GM15510 (cell line): Measurements from ENCODE around the gene MTMR11.

Experiments
- POLR2A ChIP-seq: IDR thresholded peaks from 3 replicates; pipeline ENCODE4 v1.6.1; 2011; ENCODE audit warnings: borderline replicate concordance; ENCODE audit not compliant: insufficient read length; ENCODE audit errors: extremely low read depth

The MTMR11 gene, protein sequence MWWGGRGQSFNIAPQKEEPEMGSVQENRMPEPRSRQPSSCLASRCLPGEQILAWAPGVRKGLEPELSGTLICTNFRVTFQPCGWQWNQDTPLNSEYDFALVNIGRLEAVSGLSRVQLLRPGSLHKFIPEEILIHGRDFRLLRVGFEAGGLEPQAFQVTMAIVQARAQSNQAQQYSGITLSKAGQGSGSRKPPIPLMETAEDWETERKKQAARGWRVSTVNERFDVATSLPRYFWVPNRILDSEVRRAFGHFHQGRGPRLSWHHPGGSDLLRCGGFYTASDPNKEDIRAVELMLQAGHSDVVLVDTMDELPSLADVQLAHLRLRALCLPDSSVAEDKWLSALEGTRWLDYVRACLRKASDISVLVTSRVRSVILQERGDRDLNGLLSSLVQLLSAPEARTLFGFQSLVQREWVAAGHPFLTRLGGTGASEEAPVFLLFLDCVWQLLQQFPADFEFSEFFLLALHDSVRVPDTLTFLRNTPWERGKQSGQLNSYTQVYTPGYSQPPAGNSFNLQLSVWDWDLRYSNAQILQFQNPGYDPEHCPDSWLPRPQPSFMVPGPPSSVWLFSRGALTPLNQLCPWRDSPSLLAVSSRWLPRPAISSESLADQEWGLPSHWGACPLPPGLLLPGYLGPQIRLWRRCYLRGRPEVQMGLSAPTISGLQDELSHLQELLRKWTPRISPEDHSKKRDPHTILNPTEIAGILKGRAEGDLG

DNA sequence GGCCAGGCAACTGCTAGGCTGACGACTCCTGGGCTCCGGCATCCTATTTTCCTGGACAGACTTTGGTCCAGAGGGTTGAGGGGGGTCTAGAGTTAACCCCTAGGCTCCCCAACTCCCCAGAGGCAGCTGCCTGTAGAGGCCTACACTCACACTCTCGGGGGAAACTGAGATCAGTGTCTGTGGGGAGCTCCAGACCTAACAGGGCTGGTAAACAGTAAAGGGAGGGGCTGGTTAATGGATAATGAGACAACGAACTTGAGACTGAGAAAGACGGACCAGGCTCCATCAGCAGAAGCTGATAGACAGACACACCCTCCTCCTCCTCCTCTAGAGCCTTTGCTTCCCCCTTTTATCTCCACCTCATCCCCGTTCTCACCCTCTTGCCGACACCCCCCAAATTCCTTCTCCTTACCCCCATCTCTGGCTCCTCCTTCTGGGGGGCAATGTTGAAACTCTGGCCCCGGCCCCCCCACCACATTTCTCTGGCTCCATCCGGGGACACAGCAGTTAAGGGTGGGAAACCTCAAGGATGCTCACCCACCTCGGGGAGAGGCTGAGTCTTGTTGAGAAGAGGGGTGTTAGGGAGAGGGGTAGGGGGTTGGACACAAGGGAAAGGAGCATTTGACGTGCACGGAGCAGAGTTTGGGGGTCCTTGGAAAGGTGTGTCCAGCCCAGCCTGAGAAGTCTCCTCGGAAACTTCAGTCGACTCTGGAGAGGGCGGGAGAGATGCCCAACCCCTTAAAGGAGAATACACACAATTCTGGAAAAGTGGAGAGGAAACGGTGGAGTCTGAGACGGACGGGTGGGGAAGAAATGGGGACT is at the start of gene MTMR11:
Gene MTMR11, minus strand, starts transcription at position 710 of the 822 bp plus-strand sequence. Its CDS starts 232 bp downstream, at position 478.
- no peak for TF ChIP-seq POLR2A

DNA sequence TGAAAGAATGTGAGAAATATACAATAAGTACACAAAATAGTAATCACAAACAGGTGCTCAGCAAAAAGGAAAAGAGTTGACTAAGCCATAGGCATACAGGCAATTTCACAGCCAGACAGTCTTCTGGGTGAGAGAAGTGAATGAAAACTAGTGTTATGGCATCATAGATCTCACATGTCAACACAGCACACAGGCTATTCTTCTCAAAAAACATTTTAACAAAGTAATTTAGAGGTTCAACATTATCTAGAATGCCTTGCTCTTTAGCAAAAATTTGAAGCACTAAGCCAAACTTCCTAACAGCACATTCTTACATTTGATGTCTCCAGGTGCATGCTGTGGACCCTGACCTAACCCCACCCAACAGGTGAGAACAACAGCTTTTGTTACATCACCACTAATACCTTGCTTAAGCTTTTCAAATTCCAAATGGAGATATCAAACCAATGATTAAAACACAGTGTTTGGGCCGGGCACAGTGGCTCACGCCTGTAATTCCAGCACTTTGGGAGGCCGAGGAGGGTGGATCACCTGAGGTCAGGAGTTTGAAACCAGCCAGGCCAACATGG is 43.4 kb upstream of the MTMR11 start:
- TF ChIP-seq POLR2A: no peak

DNA sequence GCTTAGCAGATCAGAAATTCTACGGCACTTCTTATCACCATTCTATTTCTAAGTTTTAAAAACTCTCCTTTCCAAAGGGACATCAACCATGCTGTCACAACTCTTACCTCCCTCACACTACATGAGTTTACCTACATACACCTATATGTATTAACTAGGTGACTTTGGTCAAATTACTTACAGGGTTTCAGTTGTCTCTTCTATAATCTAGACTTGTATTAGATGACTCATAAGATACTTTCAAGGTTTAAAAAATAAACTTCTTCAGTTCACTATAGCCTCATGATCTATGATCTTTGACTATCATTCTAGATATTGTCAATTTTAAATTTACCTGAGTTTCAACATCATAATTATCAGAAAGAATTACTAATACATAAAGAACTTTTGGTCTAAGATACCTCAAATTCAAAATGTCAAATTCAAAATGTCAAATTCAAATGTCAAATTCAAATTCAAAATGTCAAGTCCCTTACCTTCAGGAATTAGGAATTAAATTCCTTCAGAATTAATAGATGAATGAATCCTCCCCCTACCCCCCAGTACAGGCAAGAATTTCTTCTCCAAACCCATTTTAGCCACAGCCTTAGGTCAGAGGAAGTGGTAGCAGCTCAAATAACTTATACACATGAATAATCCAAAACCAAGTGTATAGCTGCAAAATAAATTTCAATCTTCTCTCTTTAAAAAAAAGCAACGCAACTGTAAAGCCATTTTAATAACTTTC is 42.7 kb upstream of the MTMR11 start:
- TF ChIP-seq POLR2A: no peak

DNA sequence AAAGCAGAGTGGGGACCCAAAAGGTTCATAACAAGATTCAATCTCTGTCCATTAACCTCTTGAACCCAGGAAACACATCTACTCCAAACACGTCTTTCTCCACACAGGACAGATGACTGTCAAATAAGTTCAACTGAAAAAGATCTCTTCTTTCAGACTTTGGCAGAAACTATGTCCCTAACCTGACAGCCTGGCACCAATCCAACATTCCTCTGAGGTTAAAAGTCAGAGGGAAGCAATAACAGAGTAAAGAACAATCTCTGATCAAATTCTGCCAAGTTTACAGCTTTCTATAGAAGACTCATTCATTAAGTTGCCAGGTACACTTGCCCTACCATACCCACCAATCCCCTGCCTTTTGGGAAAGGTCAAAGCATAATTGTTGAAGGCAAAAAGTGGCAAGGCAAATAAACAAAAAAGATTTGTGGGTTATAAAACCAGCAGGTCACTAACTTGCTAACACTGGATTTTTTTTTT is 41.9 kb upstream of the MTMR11 start:
- no peak for TF ChIP-seq POLR2A

DNA sequence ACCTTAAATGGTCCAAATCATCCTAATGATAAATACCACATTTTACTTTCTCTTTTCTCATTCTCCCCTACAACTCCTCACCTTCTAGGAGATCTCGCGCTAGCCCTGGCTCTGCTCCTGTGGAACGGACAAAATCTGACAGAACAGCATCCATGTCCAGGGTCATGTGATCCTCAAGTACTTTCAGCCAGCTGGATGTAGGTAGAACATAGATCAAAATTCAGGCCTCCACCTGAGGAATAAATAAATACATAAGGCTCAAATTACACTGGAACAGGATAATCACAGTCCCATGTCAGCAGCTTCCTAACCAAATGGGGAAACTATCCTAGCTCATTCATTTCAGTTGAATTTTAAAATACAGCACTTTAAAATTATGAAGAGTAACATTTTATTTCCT is 40.7 kb upstream of the MTMR11 start:
- no peak for TF ChIP-seq POLR2A

DNA sequence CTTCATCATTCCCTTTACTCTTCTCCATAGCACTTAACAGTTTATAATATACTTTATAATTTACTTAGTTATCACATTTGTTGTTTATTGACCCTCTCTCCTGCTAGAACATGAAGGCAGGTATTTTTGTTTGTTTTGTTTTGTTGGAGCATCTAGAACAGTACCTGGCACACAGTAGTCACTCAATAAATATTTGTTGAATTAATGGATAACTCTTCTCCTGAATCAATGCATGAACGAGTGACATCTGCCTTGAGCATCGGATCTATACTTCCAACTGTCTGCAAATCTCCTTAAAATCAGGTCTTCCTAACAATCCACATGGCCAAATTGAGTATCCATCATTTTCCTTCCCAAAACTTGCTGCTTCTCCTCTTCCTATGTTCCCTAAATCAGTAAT is 35.9 kb upstream of the MTMR11 start:
- TF ChIP-seq POLR2A: no peak

DNA sequence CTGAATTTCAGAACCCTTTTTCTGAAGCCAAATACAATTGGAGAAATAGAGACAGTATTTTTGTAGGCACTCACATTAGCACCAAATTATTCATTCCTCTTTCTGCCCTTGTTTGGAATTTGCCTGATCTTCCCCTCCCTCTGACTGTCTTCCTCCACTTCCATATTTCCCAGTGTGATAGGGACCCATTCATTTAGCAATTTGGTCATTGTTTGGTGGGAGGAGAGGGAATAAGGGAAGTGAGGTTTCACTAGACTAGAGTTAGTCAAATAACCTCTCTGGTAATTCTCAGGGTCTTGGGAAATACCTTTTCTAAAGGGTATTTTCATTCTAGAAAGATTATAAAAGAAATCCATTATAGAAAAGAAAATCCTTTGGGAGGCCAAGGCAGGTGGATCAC is 31.0 kb upstream of the MTMR11 start:
- no peak for TF ChIP-seq POLR2A

DNA sequence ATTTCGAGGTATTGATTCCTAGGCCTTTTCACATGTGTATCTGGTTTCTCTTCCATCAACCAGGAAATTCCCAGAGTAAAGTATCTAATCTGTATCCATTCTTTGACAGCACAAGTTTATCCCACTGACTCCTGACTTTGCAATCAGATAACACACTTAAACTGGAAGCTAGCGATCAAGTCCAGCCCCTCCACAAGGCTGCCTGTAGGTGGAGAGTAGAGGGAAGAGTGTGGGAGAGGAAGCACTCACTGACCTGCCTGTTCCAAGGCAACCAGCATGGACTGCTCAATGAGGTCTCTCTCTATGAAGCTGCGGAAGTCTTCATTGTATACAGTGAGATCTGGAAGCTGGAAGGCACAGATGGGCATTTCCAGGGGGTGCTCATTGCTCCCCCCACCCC is 30.4 kb upstream of the MTMR11 start:
- no peak for TF ChIP-seq POLR2A

DNA sequence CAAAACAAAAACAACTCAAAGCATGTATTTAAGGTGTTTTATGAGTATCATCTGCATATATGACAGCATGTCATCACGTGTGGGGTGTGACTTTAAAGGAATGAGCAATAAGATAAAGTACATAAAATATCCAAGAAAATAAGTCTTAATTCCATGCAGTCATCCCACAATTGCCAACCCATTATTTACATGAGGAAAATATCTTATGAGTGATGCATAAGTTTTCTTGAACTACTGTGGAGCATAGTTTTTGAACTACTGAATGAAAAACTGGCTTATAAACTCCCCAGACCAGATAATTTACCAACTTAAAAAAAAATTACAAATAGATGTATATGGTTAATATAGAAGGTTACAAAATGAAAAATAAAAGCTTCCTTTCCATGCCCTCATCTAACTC is 29.7 kb upstream of the MTMR11 start:
- no peak for TF ChIP-seq POLR2A

DNA sequence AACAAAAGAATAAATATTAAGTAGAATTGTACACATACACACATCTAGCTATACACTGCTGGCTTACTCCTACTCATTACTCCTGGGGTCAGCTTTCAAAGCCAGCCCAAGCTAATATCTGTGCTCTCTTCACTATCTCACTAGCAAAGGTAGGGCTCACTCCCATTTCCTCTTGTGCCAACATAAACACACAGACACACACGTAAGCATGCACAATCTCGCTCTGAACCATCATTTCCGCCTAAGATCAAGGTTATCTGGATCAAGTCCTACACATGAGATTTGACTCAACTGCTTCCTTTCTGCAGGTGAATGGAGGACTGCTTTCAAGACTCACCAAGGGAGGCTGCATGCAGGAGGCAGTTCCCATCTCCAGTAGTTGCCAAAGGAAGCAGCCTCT is 28.8 kb upstream of the MTMR11 start:
- TF ChIP-seq POLR2A: no peak

DNA sequence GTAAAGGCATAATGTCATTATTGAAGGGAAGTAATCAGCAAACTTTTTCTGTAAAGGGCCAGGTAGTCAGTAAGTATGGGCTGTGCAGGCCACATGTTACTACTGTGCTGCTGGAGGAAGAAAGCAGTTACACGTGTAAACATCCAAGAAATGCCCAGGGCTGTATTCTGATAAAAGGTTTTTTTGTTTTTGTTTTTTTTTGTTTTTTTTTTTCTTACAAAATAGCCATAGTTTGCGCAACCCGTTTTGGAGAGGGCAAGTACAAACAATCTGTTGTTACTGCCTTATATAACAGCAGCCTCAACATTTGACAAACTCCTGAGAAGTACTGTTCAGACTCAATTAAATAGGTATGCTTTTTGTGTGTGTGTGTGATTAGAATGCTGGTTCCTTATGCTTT is 26.7 kb upstream of the MTMR11 start:
- no peak for TF ChIP-seq POLR2A

DNA sequence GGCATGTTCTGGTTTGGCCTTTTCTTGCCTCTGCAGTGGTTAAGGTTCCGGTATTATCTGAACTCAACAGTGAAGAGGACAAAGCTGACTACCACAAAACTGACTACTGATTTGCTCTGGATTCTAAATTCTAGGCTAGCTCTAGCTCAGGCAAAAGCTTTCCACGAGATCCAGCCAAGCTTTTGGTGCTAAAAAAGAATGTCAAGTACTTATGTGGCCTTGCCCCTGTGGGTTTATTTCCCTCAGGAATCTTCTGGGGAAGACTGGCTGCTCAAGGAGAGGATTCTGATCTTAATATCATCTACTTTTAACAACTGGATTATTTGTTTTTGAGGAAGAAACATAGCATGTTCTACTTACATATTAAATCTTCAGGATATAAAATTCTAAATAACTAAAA is 26.1 kb upstream of the MTMR11 start:
- no peak for TF ChIP-seq POLR2A

DNA sequence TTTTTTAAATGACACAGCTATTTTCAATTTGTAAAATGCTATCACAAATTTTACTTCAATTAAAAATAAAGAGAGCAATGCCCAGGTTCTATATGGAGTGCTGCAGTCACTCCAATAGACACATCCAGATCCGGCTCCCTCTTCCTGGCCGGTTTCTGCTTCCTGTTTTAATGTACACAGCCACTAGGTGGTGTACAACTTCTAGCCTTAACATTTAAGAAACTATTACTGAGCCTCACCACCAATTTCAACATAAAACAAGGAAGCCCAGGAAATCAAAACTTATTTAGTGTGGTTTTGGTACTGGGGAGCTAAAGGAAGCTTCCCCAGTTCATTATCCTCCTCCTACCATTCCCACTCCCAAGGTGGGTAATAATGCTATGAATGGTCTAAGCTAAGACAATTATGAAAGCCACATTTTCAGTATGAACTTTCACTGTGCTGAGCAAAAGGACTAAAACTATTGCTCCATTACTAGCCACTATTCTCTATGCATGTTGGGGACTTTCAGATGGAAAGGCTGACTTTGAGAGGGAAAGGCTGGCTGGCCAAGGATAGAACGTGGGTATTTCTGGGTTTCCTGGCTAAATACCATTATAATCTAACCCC is 25.5 kb upstream of the MTMR11 start:
- TF ChIP-seq POLR2A: no peak

DNA sequence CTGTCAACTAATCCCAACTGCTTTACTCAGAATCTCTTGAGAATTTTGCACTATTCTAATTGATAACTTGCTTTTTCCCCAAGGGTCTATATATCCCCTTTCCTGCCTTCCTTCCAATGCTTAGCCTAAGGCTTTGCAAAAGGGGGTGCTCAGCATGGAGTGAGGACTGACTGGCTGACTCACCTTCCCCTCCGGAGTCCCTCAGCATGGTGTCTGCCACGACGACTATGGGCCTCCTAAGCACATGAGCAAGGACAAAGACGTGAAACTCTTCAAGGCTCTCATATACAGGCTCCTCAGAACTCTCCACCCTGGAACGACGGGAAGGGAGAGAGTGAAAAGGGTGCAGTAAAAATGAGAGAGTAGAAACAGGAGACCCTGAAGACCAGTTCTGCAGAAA is 13.2 kb upstream of the MTMR11 start:
- no peak for TF ChIP-seq POLR2A
